ENCODE data around the gene FSD1.
"Not testable (repeated sequence)": the region's sequence is repeated elsewhere in the genome, so short reads cannot be mapped to it uniquely, and the experiment has no call there.

FSD1 gene

GRCh38 chr19:4284974-4285373, 19.4 kb upstream of the FSD1 start:
- DNase-seq (ENCODE audit: low read depth in 2 of 2) = no peak

DNA sequence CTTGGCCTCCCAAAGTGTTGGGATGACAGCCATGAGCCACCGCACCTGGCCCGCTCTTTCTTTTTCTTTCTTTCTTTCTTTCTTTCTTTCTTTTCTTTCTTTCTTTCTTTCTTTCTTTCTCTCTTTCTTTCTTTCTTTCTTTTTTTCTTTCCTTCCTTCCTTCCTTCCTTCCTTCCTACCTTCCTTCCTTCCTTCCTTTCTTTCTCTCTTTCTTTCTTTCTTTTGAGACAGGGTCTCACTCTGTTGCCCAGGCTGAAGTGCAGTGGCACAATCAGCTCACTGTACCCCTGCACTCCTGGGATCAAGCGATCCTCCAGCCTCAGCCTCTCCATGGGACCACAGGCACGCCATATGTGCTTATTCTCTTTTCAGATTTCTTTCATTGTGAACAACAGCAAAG, 18.3 kb upstream of the FSD1 start:
- DNase-seq (ENCODE audit: low read depth in 2 of 2) = not testable (repeated sequence)

DNA sequence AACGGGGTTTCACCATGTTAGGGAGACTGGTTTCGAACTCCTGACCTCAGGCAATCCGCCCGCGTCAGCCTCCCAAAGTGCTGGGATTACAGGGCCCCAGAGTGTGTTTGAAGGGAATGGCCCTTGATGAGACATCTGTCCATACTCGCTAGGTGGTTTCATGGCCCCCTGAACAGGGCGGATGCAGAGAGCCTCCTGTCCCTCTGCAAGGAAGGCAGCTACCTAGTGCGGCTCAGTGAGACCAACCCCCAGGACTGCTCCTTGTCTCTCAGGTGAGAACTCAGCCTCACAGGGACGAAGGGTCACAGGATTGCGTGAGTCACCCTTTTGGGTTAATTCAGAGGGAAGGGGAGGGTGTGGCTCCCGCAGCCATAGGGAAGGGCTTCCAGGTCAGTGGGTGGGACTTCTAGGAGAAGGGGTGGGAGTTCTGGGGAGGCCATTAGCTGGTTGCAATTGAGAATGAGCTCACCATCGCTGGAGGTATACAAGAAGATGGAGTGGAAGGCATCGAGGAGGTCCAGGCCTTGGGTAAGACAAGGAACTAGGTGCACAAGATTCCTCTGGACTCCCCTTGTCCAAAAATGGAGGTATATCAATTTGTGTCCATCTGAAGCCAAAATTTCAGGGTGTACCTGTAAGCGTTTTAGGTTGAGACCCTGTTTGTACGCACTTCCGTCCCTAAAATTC, 16.2 kb upstream of the FSD1 start:
- no peak for DNase-seq (ENCODE audit: low read depth in 2 of 2)

DNA sequence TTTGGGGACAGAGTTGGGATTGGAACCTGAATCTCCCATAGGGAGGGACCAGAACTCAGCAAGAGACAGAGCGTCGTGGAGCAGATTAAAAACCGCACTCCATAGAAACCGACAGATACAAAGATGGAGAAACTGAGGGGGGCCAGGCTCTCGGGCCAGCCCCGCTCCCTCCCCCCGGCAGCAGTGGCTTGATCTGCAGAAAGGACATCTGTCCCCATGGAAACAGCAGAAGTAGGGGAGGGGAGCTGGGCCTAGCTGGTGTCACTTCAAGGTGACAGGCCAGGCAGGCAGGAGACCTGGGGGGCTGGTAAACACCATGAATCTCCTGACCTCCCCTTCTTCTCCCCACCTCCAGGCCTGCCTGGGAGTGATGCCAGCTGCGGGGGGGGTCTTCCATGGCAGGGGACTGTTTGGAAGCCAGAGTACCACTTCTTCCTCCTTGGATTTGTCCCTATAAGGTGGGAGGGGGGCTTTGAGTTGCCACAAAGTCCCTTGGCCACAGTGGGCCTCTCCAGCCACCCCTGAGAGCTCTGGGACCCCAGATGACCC, 13.1 kb upstream of the FSD1 start:
- DNase-seq (ENCODE audit: low read depth in 2 of 2) = no peak

DNA sequence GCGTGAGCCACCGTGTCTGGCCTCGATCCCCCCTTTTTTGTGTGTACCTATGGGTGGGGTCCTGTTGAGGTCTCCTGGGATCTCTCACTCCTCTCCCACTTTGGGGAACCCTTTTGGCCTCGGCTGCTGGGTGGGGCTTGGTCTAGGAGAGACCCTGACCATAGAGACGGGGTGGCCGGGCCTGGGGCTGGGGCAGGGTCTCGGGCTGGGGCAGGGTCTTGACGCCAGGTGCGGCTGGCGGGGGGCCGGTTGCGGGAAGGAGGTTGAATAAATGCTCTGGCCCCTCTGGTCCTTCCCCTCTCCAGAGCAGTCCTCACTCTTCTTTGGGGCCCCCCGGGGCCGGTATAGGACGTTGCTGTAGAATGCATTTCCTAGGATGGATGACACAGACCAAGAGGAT, 11.9 kb upstream of the FSD1 start:
- no peak for DNase-seq (ENCODE audit: low read depth in 2 of 2)

GRCh38 chr19:4294389-4294788, 10.0 kb upstream of the FSD1 start:
- DNase-seq (ENCODE audit: low read depth in 2 of 2) = no peak

- DNase-seq (ENCODE audit: low read depth in 2 of 2) = no peak
Measured at GRCh38 chr19:4295972-4296771, 8.2 kb upstream of the FSD1 start.

GRCh38 chr19:4297901-4298809, 6.2 kb upstream of the FSD1 start:
- DNase-seq (ENCODE audit: low read depth in 2 of 2) = no peak

DNA sequence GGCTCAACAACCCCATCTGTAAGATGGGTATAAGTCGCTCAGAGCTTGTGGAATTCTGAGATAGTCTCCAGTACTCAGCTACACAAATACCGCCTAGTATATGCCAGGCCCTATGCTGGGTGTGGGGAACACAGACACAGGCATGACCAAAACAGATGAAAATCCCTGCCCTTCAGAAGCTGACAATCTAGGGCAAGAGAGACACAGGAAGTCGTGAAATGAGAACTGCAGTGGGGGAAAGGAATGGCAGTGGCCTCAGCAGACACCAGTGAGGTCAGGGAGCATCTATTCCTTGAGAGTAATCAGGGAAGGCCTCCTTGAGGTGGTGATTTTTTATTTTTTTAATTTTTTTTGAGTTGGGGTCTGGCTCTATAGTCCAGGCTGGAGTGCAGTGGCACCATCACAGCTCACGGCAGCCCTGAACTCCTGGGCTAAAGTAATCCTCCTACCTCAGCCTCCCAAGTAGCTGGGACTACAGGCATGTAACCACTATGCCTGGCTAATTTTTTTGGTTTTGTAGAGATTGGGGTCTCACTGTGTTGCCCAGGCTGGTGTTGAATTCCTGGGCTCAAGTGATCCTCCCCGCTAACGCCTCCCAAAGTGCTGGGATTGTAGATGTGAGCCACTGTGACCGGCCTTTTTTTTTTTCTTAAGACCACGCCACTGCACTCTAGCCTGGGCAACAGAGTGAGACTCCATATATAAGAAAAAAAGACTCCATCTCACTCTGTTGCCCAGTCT, 5.4 kb upstream of the FSD1 start:
- no peak for DNase-seq (ENCODE audit: low read depth in 2 of 2)

GRCh38 chr19:4300589-4300988, 3.8 kb upstream of the FSD1 start:
- DNase-seq (ENCODE audit: low read depth in 2 of 2) = no peak

DNA sequence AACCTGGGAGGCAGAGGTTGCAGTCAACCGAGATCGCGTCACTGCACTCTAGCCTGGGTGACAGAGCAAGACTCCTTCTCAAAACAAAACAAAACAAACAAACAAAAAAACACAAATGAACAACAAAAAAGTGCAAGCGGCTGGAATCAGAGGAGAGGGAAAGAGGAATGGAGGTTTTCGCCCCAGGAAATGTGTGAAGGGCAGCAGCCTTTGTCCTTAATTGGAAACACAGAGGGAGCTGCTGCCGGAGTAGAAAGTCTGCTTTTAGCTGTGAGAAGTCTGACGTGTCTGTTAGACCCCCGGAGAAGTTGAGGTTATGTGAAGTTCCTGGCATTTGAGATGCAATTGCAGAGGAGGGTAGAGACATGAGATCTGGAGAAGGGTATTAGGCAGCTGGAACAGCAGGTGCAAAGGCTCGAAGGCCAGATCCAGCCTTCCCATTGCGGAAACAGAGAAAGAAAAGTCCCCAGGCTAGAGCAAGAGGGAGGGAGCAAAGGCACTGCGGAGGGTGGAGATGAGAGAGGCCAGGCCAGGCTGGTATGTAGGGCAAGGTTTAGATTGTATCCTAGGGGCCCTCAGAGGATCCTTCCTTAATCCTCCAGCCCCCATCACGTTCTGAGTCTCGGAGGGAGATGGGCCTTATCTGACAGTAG, 2.7 kb upstream of the FSD1 start:
- DNase-seq (ENCODE audit: low read depth in 2 of 2) = no peak

DNA sequence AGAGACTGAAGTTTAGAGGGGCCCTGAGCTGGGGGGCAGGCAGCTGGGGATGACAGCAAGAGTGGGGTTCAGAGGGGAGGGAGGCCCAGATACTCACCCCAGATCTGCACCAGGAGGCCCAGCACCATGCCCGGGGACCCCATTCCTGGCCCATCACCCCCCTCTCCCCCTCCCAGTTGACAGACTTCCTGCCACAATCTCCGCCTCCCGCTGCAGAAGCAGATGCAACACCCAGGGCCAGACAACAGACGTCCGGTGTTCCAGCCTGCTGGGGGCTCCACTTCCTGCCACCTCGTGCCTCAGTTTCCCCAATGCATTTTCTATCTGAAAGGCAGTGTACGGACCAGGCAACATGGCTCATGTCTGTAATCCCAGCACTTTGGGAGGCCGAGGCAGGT, 2.2 kb upstream of the FSD1 start, which contains the start of gene TMIGD2:
Gene TMIGD2 (minus strand): TSS at position 147 of the 398 bp plus-strand sequence. CDS start 4 bp downstream, at position 143.
- DNase-seq (ENCODE audit: low read depth in 2 of 2) = no peak

- DNase-seq (ENCODE audit: low read depth in 2 of 2) = no peak
Measured at GRCh38 chr19:4303819-4304537, 420 bp upstream of the FSD1 start.

GRCh38 chr19:4305257-4305612, 837 bp downstream of the FSD1 start:
- DNase-seq (ENCODE audit: low read depth in 2 of 2) = no peak

DNA sequence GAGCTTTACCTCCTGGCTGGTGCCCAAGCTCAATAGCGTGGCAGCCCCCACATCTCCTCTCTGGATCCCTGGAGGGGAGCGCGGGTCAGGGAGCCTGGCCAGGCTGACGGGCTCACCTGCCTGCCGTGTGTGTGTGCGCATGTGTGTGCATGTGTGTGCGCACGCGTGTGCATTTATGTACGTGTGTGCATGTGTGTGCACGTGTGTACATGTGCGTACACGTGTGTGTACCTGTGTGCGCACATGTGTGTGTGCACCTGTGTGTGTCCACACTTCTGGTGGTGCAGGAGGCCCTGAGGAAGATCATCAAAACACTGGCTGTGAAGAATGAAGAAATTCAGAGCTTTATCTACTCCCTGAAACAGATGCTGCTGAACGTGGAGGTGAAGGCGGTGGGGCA, 1.3 kb downstream of the FSD1 start:
- DNase-seq (ENCODE audit: low read depth in 2 of 2) = no peak

- DNase-seq (ENCODE audit: low read depth in 2 of 2) = no peak
Measured at GRCh38 chr19:4310247-4311121, 6.1 kb downstream of the FSD1 start.

DNA sequence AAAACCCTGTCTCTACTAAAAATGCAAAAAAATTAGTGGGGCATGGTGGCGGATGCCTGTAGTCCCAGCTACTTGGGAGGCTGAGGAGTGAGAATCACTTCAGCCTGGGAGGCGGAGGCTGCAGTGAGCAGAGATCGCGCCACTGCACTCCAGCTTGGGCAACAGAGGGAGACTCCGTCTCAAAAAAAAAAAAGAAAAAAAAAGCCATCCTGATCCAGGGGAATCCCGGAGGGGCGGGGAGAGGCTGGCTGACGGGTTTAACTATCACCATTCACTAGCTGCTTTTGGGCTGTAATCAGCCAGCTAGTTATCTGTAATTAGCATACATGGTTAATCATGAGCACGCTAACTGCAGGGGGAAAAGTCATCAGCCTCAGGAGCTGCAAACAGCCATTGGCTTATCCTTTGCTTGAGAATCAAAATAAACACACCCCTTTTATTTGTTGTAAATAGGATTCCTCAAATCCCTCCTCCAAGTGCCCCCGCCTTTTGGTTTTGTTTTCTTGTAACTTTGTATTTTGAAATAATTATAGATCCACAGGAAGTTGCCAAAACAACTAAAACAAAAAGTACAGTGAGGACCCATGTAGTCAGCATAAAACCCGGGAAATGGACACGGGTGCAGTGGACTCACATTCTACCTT, 9.6 kb downstream of the FSD1 start:
- no peak for DNase-seq (ENCODE audit: low read depth in 2 of 2)

DNA sequence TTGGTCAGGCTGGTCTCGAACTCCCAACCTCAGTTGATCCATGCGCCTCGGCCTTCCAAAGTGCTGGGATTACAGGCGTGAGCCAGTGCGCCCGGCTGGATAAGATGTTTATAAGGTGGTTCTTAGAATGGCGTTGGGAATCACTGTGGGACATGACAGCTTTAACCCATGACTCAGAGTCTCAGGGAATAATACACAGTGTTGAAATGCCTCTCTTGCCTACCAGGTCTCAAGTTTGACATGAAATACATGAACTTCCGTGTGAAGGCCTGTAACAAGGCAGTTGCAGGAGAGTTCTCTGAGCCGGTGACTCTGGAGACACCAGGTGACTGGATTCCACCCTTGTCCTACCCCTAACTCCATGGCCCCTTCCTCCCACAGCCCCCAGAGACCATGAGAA, 12.6 kb downstream of the FSD1 start:
- DNase-seq (ENCODE audit: low read depth in 2 of 2) = no peak

GRCh38 chr19:4318460-4318859, 14.1 kb downstream of the FSD1 start:
- no peak for DNase-seq (ENCODE audit: low read depth in 2 of 2)

Measured in fibroblast of skin of left quadriceps (primary cell).